Measurements from ENCODE around the gene P4HA1. TPM values are rescaled to one million over a fixed set of nuclear protein-coding genes. Genes with fewer than 3 reads are reported as not detected.

The P4HA1 gene
- total RNA-seq, 1 experiment from 2014 or later, result 58.5 TPM

- Histone ChIP-seq H3K4me1 (ENCODE audit: control insufficient read depth, insufficient read depth, low read length) (peaks cover 14% of the 10 kb centered on the region), H3K27ac (ENCODE audit: low read length) (peak overlapping the region; percentile 88), H3K9me3 (ENCODE audit: control insufficient read depth, insufficient read depth, low read depth, low read length) (no peaks in the 10 kb centered on the region), H3K36me3 (ENCODE audit: control insufficient read depth, insufficient read depth, low read length) (peaks cover 6% of the 10 kb centered on the region; the same call in 1 of the 2 replicates), H3K27me3 (ENCODE audit: control insufficient read depth, insufficient read depth, low read length) (no peaks in the 10 kb centered on the region), H3K4me3 (ENCODE audit: low read depth in 2 of 2, low read length in 2 of 2) (peak overlapping the region; percentile 64 to 87)
- intact Hi-C loops (cut with micrococcal nuclease; ENCODE audit: unreplicated experiment) (loop anchor here (2.0 kb wide), 1 partner anchor 62 kb away; no protein-coding TSS in a partner anchor), in situ Hi-C loops (cut with HindIII; ENCODE audit: low pct_unique_long_range_greater_than_20kb, low sequenced_read_pairs) (no loop called here)
- TF ChIP-seq POLR2AphosphoS5 (IDR thresholded peaks at IDR 0.05; ENCODE audit: low read depth, low read length) (no peak), CTCF (IDR thresholded peaks at IDR 0.05) (no peak), SIN3A (IDR thresholded peaks at IDR 0.05; ENCODE audit: borderline replicate concordance, insufficient read depth, low read depth, low read length) (no peak), REST (IDR thresholded peaks at IDR 0.05; ENCODE audit: insufficient read depth in 1 of 2, low read depth in 2 of 2, low read length in 1 of 2) (no peak), TCF7L2 (IDR thresholded peaks at IDR 0.05; ENCODE audit: low read depth, low read length) (no peak)
- no peak for ATAC-seq
- ChIA-PET POLR2A (interaction anchor here (0.5 to 2.9 kb wide), 6 partner anchors 10 to 868 kb away, joined by 3 to 13 read pairs (median 7); partner anchors contain the start of gene NUDT13), CTCF (interaction anchor here (0.6 to 1.1 kb wide), 4 partner anchors 14 to 381 kb away, joined by 3 to 4 read pairs (median 4); no protein-coding TSS in a partner anchor)
- DNase-seq (ENCODE audit: low read depth, low spot score), result no peak
- TSS peak; percentile 94 for BruUV-seq (replicated peaks)
These were observed 622 bp upstream of the P4HA1 start for GRCh38 chr10:73097305-73097670.

GRCh38 chr10:73096041-73096448 is 621 bp downstream of the P4HA1 start:
- ATAC-seq, result peak; percentile 66
- peaks cover 14% of the 10 kb centered on the region for H3K4me1 ChIP-seq (ENCODE audit: control insufficient read depth, insufficient read depth, low read length)
- peak overlapping the region; percentile 86 for H3K27ac ChIP-seq (ENCODE audit: low read length)
- BruUV-seq (replicated peaks), result no TSS peak
- ChIA-PET POLR2A (interaction anchor here (0.7 to 2.9 kb wide), 6 partner anchors 9 to 376 kb away, joined by 3 to 10 read pairs (median 6); partner anchors contain the start of gene NUDT13), CTCF (interaction anchor here (0.7 to 1.2 kb wide), 4 partner anchors 15 to 1084 kb away, joined by 3 to 15 read pairs (median 6); partner anchors contain the start of gene NUDT13)
- DNase-seq (ENCODE audit: low read depth, low spot score), result no peak
- no peaks in the 10 kb centered on the region for H3K27me3 ChIP-seq (ENCODE audit: control insufficient read depth, insufficient read depth, low read length)
- intact Hi-C loops (cut with micrococcal nuclease; ENCODE audit: unreplicated experiment) (loop anchor here (2.0 kb wide), 1 partner anchor 63 kb away; no protein-coding TSS in a partner anchor), in situ Hi-C loops (cut with HindIII; ENCODE audit: low pct_unique_long_range_greater_than_20kb, low sequenced_read_pairs) (no loop called here)
- TF ChIP-seq TCF7L2 (IDR thresholded peaks at IDR 0.05; ENCODE audit: low read depth, low read length) (peak; percentile 3; the same call in 1 of the 2 replicates), REST (IDR thresholded peaks at IDR 0.05; ENCODE audit: insufficient read depth in 1 of 2, low read depth in 2 of 2, low read length in 1 of 2) (no peak)
- no peaks in the 10 kb centered on the region for H3K9me3 ChIP-seq (ENCODE audit: control insufficient read depth, insufficient read depth, low read depth, low read length)
- H3K4me3 ChIP-seq (ENCODE audit: low read depth in 2 of 2, low read length in 2 of 2), result peak overlapping the region; percentile 64 to 87
- peaks cover 6% of the 10 kb centered on the region; the same call in 1 of the 2 replicates for H3K36me3 ChIP-seq (ENCODE audit: control insufficient read depth, insufficient read depth, low read length)
